Endothelial cell (in vitro differentiated cells): ENCODE results near the gene FRK. TPM values are rescaled to one million over a fixed set of nuclear protein-coding genes. Genes with fewer than 3 reads are reported as not detected.
A peak's percentile ranks its signal among the peaks of the same experiment; 100 is the strongest.
"Not testable (repeated sequence)": the region's sequence is repeated elsewhere in the genome, so short reads cannot be mapped to it uniquely, and the experiment has no call there.

ENCODE experiments used
- DNase-seq: peaks from one replicate; pipeline ENCODE4 v3.0.0; 2021; ENCODE audit warnings: low spot score
- H3K27ac Mint-ChIP-seq: one replicate; pipeline ENCODE4 v1.8.0; 2021; ENCODE audit warnings: mixed read lengths, inconsistent platforms; ENCODE audit not compliant: unreplicated experiment
- H3K27me3 Mint-ChIP-seq: one replicate; pipeline ENCODE4 v1.8.0; 2021; ENCODE audit warnings: mild to moderate bottlenecking, moderate library complexity, mixed read lengths, inconsistent platforms; ENCODE audit not compliant: unreplicated experiment
- H3K36me3 Mint-ChIP-seq: one replicate; pipeline ENCODE4 v1.8.0; 2021; ENCODE audit warnings: mild to moderate bottlenecking, low read depth, mixed read lengths, inconsistent platforms; ENCODE audit not compliant: unreplicated experiment
- H3K4me1 Mint-ChIP-seq: one replicate; pipeline ENCODE4 v1.8.0; 2021; ENCODE audit warnings: mild to moderate bottlenecking, mixed read lengths, inconsistent platforms; ENCODE audit not compliant: unreplicated experiment
- H3K4me3 Mint-ChIP-seq: one replicate; pipeline ENCODE4 v1.8.0; 2021; ENCODE audit warnings: mild to moderate bottlenecking, mixed read lengths, inconsistent platforms; ENCODE audit not compliant: unreplicated experiment
- H3K9me3 Mint-ChIP-seq: one replicate; pipeline ENCODE4 v1.8.0; 2021; ENCODE audit warnings: mixed read lengths, inconsistent platforms; ENCODE audit not compliant: unreplicated experiment
- CTCF ChIP-seq: fragments of 200-600 bp; sonication (generic); IDR thresholded peaks from one replicate; pipeline ENCODE4 v1.5.0; 2021; ENCODE audit warnings: antibody characterized with exemption; ENCODE audit not compliant: unreplicated experiment
- total RNA-seq: library from RNA; stranded (reverse); fragmentation: NEBNext Ultra II Directional; extraction: Animal tissue kit (Norgen Biotek cat#: 25700); gene quantifications from one replicate; pipeline ENCODE4 v1.2.1, GENCODE V29; 2021; ENCODE audit not compliant: unreplicated experiment

The FRK gene
- total RNA-seq, 1 donor from 2014 or later: 0.08 TPM

DNA sequence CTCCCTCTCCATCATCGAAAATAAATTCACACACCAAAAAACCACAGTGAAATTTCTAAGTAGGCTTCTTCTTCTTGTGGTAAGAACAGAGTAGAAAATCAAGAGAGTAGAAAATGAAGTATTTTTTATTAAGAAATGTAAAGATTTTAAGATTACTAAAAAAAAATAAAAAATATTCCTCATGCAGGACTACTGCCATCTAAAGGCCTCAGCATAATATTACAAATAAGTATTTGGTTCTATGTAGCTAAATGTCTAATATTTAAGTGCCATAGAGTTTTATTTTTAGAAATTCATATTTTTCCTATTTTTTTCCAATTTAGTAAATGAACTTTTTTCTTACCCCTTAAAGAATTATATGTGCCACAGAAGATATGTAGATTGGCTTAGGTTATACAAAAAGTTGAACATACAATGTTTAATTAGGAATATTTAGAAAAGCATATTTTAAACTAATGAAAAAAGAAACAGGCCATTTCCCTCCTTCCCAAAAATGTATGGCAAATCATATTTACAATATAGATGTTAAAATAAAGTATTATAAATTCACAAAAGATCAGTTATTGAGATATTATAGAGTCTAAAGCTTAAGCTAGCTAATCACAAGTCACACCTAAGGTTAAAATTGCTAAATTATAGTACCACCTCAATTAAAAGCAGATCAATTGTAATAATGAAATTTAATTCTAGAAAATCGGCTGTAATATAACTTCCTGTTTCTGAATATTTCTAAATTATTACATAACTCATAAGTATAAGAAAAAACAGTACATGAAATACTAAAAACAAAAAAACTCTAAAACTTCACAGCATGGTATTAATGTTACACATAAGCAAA is 36.5 kb upstream of the FRK start:
- Mint-ChIP-seq H3K4me1 (peaks cover 15% of the 10 kb centered on the region), H3K27me3 (peaks cover 2% of the 10 kb centered on the region), H3K4me3 (no peak overlapping the region), H3K9me3 (peaks cover 4% of the 10 kb centered on the region), H3K36me3 (no peaks in the 10 kb centered on the region), H3K27ac (no peak overlapping the region)
- peak; percentile 47 for TF ChIP-seq CTCF
- no peak for DNase-seq

DNA sequence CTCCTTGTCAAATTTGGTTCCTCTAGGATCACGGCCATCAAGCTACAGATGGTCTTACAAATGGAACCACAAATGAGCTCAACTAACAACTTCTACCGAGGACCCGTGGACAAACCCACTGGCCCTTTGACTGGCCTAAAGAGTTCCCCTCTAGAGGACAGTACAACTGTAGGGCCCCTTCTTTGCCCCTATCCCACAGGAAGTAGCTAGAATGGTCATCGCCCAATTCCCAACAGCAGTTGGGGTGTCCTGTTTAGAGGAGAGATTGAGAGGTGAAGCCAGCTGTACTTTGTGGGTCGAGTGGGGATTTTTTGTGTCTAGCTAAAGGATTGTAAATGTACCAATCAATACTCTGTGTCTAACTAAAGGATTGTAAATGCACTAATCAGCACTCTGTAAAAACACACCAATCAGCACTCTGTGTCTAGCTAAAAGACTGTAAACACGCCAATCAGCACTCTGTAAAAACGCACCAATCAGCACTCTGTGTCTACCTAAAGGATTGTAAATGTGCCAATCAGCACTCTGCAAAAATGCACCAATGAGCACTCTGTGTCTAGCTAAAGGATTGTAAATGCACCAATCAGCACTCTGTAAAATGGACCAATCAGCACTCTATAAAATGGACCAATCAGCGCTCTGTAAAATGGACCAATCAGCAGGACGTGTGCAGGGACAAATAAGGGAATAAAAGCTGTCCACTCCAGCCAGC is 35.5 kb upstream of the FRK start:
- H3K4me3 Mint-ChIP-seq, DNase-seq, H3K4me1 Mint-ChIP-seq, H3K27ac Mint-ChIP-seq, H3K36me3 Mint-ChIP-seq, H3K9me3 Mint-ChIP-seq, H3K27me3 Mint-ChIP-seq: not testable (repeated sequence)

- Mint-ChIP-seq H3K27me3 (peaks cover 2% of the 10 kb centered on the region), H3K36me3 (no peaks in the 10 kb centered on the region), H3K27ac (no peak overlapping the region), H3K4me1 (no peaks in the 10 kb centered on the region), H3K4me3 (no peak overlapping the region), H3K9me3 (peaks cover 4% of the 10 kb centered on the region)
- no peak for DNase-seq
- TF ChIP-seq CTCF: no peak
These were observed 33.4 kb upstream of the FRK start for GRCh38 chr6:116094041-116094440.

DNA sequence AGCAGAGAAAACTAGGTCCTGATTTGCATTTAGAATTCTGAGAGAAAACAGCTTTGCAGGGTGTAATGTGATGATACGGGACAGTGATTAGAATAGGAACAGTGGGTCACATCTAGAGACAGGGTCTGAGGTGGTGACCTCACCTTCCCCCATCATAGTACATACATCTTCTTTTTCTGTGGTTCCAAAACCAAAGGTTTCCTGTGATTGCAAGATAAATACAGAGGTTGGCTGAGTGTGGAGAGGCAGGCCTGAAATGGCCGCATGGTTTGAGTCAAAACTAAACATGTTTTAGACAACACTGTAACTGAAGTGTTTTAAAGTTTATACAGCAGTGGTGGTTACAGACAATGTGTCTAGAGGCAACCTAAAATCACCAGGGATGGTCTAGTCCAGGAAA is 29.6 kb upstream of the FRK start:
- no peak for DNase-seq
- no peak overlapping the region for H3K4me3 Mint-ChIP-seq
- H3K36me3 Mint-ChIP-seq: no peaks in the 10 kb centered on the region
- H3K27me3 Mint-ChIP-seq: no peaks in the 10 kb centered on the region
- peaks cover 6% of the 10 kb centered on the region for H3K4me1 Mint-ChIP-seq
- no peak for TF ChIP-seq CTCF
- H3K9me3 Mint-ChIP-seq: no peaks in the 10 kb centered on the region
- no peak overlapping the region for H3K27ac Mint-ChIP-seq

DNA sequence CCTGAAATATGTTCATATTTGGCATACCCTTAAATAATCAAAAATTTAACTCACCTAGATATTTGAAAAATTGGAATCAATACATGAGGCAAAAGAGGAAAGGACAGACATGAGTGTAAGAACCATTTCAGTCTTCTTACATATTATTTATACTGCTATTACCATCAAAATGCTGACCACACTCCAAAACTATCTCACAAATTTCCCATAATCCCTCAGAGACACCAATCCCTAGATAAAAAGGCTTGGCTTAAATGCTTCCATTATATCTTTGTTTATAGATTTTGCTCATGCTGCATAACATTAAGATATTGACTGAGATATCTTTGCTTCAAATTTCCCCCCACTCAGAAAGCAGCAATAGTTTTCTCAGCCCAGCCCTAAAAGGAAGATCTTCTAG is 28.3 kb upstream of the FRK start:
- no peak for DNase-seq
- H3K36me3 Mint-ChIP-seq: no peaks in the 10 kb centered on the region
- peaks cover 6% of the 10 kb centered on the region for H3K4me1 Mint-ChIP-seq
- no peaks in the 10 kb centered on the region for H3K27me3 Mint-ChIP-seq
- TF ChIP-seq CTCF: no peak
- no peak overlapping the region for H3K27ac Mint-ChIP-seq
- no peaks in the 10 kb centered on the region for H3K9me3 Mint-ChIP-seq
- H3K4me3 Mint-ChIP-seq: no peak overlapping the region
